SIG-M5 (cell line): ENCODE data around the gene GPR158.
"Not testable (repeated sequence)": the region's sequence is repeated elsewhere in the genome, so short reads cannot be mapped to it uniquely, and the experiment has no call there.

Experiments used
- DNase-seq: peaks from one replicate; lab custom pipeline; 2025; lab: John Stamatoyannopoulos, UW

GPR158 gene

DNA sequence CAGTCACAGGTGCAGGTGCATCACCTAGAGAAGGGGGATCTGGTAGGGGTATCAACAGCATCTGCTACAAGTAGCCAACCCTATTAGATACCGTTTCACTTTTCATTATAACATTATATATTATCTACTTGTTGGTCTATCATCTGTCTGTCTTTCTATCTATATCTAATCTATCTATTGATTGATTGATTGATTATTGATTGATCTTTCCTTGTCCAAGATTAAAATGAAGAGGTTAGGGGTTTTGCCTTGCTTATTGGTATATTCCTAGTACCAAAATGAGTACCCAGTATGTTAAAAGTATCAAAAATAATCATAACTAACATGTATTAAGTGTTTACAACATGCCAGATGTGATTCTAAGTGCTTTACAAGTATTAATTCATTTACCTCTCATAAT is 121.5 kb downstream of the GPR158 start:
- no peak for DNase-seq

DNA sequence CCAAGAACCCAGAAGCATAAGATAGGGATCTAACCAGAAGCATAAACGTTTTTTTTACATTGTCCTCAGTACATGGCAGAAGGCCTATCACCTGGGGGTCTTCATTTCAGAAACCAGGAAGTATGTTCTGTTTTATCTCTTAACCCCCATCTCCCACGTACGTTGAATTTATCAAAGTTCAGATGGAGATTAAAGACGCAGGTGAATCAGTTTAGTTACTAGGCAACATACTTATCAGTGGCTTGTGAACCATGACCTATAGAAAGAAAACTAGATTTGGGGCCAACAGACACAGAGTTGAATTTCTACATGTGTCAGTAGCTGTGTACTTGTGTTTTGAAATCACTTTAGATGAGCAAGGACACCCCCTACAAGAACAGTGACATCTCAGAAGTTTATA is 122.7 kb downstream of the GPR158 start:
- DNase-seq, result no peak

DNA sequence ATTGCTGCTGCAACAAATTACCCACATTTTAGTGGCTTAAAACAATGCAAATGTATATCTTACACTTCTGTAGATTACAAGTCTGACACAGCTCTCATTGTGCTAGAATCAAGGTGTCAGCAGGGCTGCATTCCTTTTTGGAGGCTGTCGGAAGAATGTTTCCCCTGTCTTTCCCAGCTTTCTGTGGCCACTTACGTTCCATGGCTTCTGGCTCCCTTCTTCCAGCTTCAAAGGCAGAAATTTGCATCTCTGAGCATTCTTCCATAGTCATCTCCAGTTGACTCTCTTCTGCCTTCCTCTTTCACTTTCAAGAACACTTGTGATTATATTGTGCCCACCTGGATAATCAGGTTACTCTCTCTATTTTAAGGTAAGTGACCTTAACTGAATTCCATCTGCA is 125.3 kb downstream of the GPR158 start:
- no peak for DNase-seq

DNA sequence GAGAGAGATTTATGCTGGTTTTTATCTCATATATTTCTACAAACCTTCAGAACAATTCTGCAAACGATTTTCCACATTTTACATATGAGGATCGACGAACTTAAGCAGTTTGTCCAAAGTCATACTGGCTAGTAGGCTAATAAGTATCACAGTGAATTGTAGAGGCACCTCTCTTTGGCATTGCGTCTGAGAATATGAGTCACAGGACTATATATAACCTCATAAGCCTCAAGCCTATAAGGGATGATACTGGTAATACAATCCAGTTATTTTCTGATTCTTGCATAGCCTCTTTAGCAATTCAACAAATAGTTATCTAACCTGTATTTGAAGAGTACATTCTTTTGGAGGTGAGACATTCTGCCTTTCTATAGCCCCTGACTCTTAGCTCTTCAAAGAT is 129.8 kb downstream of the GPR158 start:
- no peak for DNase-seq

DNA sequence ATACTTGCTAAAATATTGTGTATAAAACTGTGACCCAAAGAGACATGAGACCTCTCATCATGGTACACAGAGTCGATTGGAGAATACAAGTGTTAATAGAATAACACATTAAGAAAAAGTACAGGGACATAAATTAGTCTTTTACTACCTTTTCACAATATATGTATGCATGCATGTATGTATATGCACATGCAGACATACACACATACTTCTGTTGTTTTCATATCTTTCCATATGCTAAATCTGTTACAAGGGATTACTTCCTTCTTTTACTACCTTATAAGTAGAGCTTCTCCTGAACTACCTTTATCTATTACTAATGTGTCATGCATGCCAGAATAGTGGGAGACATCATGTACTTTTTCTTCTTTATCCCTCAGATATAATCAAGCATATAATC is 131.6 kb downstream of the GPR158 start:
- DNase-seq, result no peak

DNA sequence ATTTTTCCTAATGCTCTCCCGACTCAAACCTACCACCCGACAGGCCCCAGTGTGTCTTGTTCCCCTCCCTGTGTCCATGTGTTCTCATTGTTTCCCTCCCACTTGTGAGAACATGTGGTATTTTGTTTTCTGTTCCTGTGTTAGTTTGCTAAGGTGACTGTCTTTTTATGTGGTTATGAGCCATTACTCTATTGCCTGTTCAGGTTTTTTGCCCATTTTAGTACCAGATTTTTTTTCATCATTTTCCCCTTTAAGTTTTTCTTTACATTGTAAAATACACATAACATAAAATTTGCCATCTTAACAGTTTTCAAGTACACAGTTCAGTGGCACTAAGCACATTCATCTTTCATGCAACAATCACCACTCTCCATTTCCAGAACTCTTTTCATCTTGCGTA is 133.5 kb downstream of the GPR158 start:
- DNase-seq, result no peak

- not testable (repeated sequence) for DNase-seq
Observed at GRCh38 chr10:25317596-25318211, 142.9 kb downstream of the GPR158 start.

DNA sequence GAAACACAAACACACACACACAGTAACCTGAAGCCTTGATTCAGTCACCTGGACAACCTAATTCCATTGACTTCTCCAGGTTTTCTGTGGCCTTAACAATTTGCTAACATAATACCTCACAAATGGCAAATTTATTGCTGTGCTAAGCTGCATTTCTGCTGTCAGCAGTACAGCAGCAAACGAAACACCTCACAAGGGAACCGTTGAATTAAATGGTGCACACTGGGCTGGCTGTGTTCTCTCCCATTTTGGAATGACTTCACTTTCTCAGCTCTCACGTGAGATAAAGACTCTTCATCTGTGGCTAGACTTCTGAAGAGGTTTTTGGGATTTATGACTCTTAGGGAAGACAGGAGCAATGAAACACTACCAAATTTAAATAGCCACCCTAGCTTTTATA is 152.5 kb downstream of the GPR158 start:
- DNase-seq, result no peak

GRCh38 chr10:25328361-25328760 is 153.6 kb downstream of the GPR158 start:
- no peak for DNase-seq

- DNase-seq, result not testable (repeated sequence)
Observed at GRCh38 chr10:25329587-25329986, 154.8 kb downstream of the GPR158 start.

GRCh38 chr10:25334445-25334844 is 159.6 kb downstream of the GPR158 start:
- no peak for DNase-seq

DNA sequence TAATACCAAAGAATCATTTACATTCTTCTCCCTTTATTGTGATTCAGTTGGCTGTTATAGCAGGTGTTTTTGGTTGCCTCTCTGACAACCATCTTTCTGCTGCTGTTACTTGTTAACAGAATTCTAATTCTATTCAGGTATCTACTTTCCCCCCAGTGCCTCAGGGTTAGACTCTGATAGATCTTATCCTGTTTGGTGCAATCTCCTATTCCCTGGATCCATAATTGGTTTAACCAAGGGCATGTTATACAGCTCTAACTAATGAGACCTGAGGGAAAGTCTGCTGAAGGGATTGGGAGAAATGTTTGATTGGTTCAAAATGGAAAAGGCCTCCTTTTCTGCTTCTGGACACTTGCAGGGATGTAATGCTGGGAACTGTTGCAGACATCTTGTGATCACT is 161.5 kb downstream of the GPR158 start:
- no peak for DNase-seq

DNA sequence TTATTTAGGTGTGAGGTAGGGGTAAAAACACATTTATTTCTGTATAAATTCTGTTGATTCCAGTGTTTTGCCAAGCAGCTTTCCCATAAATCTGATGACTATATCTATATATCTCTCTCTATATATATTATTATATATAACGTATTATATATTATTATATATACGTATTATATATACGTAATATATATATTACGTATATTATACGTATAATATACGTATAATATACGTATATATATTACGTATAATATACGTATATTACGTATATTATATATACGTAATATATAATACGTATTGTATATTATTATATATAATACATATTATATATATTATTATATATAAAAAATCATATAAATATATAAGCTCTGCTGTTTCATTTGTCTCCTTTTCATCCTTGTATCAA is 163.5 kb downstream of the GPR158 start:
- DNase-seq, result no peak

DNA sequence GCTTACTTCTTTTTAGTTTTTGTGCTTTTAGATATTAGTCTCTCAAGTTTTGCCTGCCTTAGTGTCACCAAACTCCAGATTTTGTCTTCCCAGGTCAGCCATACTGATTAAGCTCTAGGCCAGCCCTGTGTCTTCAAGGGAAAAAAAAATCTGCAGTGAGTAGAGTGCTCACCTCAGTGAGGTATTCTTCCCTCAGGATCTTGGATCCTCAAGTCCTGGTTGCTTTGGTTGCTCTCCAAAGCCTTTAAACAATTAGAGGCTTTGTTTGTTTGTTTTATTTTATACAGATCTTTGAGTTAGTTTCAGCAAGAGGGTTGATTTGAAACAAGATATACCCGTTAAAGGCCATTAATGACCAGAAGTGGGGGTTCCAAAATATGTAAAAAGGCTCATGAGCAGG is 165.2 kb downstream of the GPR158 start:
- DNase-seq, result no peak

DNA sequence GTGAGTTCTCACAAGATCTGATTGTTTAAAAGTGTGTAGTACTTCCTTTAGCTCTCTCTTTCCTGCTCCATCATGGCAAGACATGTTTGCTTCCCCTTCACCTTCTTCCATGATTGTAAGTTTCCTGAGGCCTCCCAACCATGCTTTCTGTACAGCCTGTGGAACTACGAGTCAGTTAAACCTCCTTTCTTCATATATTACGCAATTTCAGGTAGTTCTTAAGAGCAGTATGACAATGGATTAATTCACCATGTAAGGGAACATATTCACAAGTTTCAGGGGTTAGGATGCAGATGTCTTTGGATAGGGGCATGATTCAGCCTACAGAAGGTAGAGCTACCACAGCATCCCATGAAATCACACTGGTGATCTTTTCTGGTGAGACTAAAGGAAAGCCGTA is 174.7 kb downstream of the GPR158 start:
- DNase-seq, result no peak

DNA sequence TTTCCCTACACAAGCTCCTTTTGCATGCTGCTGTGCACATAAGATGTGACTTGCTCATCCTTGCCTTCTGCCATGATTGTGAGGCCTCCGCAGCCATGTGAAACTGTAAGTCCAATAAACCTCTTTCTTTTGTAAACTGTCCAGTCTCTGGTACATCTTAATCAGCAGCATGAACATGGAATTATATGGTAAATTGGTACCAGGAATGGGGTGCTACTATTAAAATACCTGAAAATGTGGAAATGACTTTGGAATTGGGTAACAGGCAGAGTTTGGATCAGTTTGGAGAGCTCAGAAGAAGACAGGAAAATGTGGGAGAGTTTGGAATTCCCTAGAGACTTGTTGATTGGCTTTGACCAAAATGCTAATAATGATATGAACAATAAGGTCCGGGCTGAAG is 181.8 kb downstream of the GPR158 start:
- no peak for DNase-seq

DNA sequence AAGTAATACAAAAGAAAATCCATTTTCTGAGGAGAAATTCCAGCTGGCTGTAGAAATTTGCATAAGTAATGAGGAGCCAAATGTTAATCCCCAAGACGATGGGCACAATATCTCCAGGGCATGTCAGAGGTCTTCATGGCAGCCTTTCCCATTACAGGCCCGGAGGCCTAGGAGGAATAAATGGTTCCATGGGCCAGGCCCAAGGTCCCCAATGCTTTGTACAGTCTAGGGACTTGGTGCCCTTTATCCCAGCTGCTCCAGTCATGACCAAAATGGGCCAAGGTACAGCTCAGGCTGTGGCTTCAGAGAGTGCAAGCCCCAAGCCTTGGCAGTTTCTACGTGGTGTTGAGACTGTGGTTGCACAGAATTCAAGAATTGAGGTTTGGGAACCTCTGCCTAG is 182.5 kb downstream of the GPR158 start:
- no peak for DNase-seq

DNA sequence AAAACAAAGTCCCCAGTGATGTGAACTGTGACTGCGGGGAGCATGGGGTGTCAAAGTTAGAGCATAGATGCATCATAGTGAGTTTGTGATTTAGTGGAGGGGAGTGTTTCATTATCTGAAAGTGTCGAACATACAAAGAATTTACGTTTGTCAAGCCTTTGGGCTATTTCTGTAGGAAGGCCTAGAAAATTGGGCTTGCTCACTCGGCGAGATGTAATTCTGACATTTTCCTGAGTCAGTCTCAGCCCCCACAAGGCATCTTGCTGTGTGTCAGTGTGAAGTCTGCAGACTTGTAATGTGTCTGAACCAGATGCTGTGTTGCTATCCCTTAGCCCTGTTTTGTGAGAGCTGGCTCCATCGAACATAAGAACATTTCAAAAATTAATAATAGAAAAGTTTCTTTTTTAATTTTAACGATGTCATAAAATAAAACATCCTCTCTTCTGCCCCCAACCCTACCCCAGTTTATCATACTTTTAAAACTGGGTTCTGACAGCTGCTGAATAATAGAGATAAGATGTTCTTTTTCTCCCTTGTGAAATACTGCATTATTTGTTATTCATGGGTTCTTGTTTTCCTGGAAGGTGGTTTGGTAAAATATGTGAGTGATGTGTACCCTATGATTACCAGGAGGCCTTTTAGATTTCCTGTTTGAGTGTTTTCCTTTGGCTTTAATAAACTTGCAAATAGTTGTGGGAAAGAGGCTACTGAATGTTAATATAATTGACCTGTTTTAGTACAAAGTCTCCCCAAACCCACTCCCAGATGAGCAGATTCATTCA is 207.4 kb downstream of the GPR158 start:
- DNase-seq, result no peak

DNA sequence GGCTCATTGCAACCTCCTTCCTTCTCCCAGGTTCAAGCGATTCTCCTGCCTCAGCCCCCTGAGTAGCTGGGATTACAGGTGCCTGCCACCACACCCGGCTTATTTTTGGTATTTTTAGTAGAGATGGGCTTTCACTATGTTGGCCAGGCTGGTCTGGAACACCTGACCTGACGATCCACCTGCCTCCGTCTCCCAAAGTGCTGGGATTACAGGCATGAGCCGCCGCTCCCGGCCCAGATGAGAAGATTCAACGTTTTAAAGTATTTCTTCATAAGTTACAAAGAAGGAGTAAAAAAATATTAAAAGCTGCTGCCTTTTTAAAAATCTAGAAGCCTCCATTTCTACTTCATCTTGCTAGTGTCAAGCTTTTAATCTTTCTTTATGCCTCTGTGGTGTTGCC is 208.1 kb downstream of the GPR158 start:
- not testable (repeated sequence) for DNase-seq

DNA sequence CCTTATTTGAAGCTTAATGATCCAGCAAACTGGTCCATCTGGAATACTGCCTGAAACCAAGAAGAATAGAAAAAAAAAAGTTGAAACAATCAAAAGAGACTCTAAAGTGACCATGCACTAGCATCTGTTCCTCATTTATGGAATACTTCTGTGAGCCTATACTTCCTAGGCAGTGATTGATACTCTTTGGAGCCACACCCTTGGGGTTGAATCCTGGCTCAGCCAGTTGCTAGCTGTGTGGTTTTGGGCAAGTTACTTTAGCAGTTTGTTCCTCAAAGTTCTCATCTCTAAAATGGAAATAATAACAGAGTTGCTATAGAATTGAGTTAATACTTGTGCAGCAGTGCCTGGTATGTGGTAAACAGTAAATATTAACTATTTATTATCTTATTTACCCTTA is 208.9 kb downstream of the GPR158 start:
- DNase-seq, result no peak

GRCh38 chr10:25384618-25385017 is 209.8 kb downstream of the GPR158 start:
- DNase-seq, result no peak

DNA sequence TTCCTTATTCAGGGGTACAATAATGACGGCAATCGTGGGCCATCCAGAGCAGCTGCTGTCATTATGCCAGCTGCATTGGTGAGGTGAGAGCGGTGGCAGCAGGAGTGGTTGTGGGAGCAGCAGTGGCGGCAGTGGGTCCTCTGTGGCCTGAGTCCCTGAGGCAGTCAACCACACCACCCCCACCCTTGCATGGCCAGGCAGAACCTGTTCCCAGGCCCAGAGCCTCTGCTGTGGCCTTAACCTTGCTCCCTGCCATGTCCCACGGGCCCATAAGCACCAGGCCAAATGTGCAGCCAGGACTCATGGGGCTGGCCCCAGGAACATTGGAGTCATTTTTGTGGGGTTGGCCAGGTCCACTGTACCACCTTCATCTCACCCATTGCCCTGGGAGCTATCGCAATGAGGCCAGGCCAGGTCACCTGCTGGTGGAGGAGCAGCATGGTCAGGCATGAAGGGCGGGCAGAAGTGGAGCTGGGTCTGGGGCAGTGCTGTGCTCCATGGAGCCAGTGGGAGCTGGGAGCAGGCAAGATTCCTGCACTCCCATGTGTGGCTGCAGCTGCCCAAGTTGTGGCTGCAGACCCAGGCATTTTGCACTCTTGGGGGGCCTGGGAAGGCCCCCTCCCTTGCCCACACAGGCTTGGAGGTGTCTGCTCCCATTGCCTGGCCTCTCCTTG is 213.5 kb downstream of the GPR158 start:
- DNase-seq, result no peak

DNA sequence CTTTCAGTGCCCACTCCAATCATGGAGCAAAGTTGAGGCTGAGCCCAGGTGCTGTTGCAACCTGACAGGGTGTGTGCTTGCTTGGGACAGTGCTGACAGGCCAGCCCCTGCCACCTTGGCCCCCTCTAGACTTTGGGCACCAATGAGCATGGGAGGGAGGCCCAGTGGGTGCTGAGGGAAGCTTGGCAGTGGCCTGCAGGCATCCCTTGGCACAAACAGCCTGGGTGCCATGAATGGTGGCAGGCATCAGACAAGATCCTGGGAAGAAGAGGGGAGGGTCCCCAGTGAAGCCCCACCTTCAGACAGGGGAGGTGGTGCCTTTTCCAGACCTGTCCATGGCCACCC is 214.0 kb downstream of the GPR158 start:
- no peak for DNase-seq

- DNase-seq, result no peak
Observed at GRCh38 chr10:25390733-25391132, 215.9 kb downstream of the GPR158 start.
